OCI-LY7 (cell line): ENCODE results near the gene MDFIC. TPM values are rescaled to one million over a fixed set of nuclear protein-coding genes. Genes with fewer than 3 reads are reported as not detected.

Experiments
- BruUV-seq: library from RNA; stranded (reverse); fragments of 400-500 nt; replicated peaks from 2 replicates; lab custom pipeline; 2021; lab: Mats Ljungman, UMichigan
- CTCF ChIA-PET: fragments of 300-600 bp; sonication (Branson Sonifier 250); formaldehyde crosslinking; loops from one replicate; lab custom pipeline; 2022; ENCODE audit warnings: antibody characterized with exemption; ENCODE audit not compliant: unreplicated experiment; lab: Charles Lee
- POLR2A ChIA-PET: fragments of 300-600 bp; sonication (Branson Sonifier 250); formaldehyde crosslinking; loops from one replicate; lab custom pipeline; 2022; ENCODE audit warnings: antibody characterized with exemption; lab: Charles Lee
- DNase-seq: peaks from one replicate; pipeline ENCODE4 v3.0.0-alpha.2; 2015; ENCODE audit warnings: low spot score
- H2AFZ ChIP-seq: fragments of 200-600 bp; sonication (generic), shearing (Covaris generic); 2 replicates; pipeline ENCODE4 v1.6.1; 2014; ENCODE audit warnings: mild to moderate bottlenecking, antibody characterized with exemption, low read length, moderate library complexity
- H3K27ac ChIP-seq: fragments of 200-600 bp; sonication (generic); 2 replicates; pipeline ENCODE4 v1.5.1; 2014; ENCODE audit warnings: mixed run types, low read depth, mild to moderate bottlenecking, moderate library complexity, low read length, inconsistent platforms; ENCODE audit not compliant: poor library complexity, severe bottlenecking
- H3K36me3 ChIP-seq: fragments of 200-600 bp; sonication (generic); 2 replicates; pipeline ENCODE4 v1.6.1; 2014; ENCODE audit warnings: mild to moderate bottlenecking, antibody characterized with exemption, low read length, moderate library complexity, mixed read lengths; ENCODE audit not compliant: insufficient read depth
- H3K4me1 ChIP-seq: fragments of 200-600 bp; sonication (generic); 2 replicates; pipeline ENCODE4 v1.5.1; 2014; ENCODE audit warnings: mild to moderate bottlenecking, low read length; ENCODE audit not compliant: insufficient read depth, poor library complexity, severe bottlenecking
- H3K4me2 ChIP-seq: fragments of 200-600 bp; sonication (generic); 2 replicates; pipeline ENCODE4 v1.6.1; 2014; ENCODE audit warnings: mild to moderate bottlenecking, low read length
- H3K4me3 ChIP-seq: fragments of 200-600 bp; sonication (generic); 2 replicates; pipeline ENCODE4 v1.5.1; 2014; ENCODE audit warnings: mild to moderate bottlenecking, low read depth, low read length; ENCODE audit not compliant: poor library complexity, severe bottlenecking
- H3K79me2 ChIP-seq: fragments of 200-600 bp; sonication (generic); 2 replicates; pipeline ENCODE4 v1.6.1; 2016; ENCODE audit warnings: low read depth, mild to moderate bottlenecking, low read length, moderate library complexity, mixed read lengths; ENCODE audit not compliant: insufficient read depth
- H3K9me2 ChIP-seq: fragments of 200-600 bp; sonication (generic); 2 replicates; pipeline ENCODE4 v1.6.1; 2016; ENCODE audit warnings: mild to moderate bottlenecking, low read length, mixed read lengths; ENCODE audit not compliant: insufficient read depth
- H3K9me3 ChIP-seq: fragments of 200-600 bp; sonication (generic); 2 replicates; pipeline ENCODE4 v1.6.1; 2014; ENCODE audit warnings: mild to moderate bottlenecking, mixed run types, low read length, mixed read lengths
- H4K20me1 ChIP-seq: fragments of 200-600 bp; sonication (generic); 2 replicates; pipeline ENCODE4 v1.6.1; 2014; ENCODE audit warnings: mild to moderate bottlenecking, antibody characterized with exemption, low read length, moderate library complexity, mixed read lengths; ENCODE audit not compliant: insufficient read depth
- EZH2phosphoT487 ChIP-seq: fragments of 200-600 bp; sonication (generic); IDR thresholded peaks from 2 replicates; pipeline ENCODE4 v1.6.1; 2018; ENCODE audit warnings: low read depth, borderline replicate concordance, mild to moderate bottlenecking, mixed run types, antibody characterized with exemption, low read length, moderate library complexity, mixed read lengths
- intact Hi-C: fragments of 100-400 bp; cut with micrococcal nuclease; formaldehyde crosslinking; loops from one replicate; pipeline ENCODE4 v1.10.0; 2022; ENCODE audit not compliant: unreplicated experiment
- total RNA-seq, 2 experiments: library from RNA; depleted of rRNA in 1 of 2; stranded (reverse); fragments of >200 nt in 1 of 2; shearing (Covaris generic) in 1 of 2; gene quantifications; 2 replicates each; pipeline ENCODE4 v1.2.3, GENCODE V29; 2014 to 2022
- TF ChIP-seq, protein P1 (sequence below): fragments of 200-600 bp; sonication (generic); conservative IDR thresholded peaks from 2 replicates; pipeline ENCODE4 v1.5.1; 2014; ENCODE audit warnings: mild to moderate bottlenecking, antibody characterized with exemption, low read length, moderate library complexity, mixed read lengths

MDFIC gene
- total RNA-seq, 2 experiments from 2014 or later: not detected

DNA sequence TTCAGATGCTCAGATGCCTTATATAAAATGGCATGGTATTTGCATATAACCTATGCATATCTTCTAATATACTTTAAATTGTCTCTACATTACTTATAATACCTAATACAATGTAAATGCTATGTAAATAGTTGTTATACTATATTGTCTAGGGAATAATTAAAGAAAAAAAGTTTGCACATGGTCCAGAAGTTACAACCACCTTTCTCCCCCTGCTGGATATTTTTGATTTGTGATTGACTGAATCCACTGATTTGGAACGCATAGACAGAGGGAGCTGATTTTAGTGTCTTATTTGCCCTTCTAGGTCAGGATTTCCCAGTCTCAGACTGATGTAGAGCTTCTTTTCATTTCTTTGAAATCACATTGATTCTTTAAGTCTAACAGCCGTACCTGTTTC is 31.8 kb downstream of the MDFIC start:
- intact Hi-C loops: no loop called here
- Histone ChIP-seq H3K79me2 (no peaks in the 10 kb centered on the region), H2AFZ (no peak overlapping the region), H3K4me3 (no peak overlapping the region), H3K9me2 (no peaks in the 10 kb centered on the region), H3K4me1 (no peaks in the 10 kb centered on the region), H3K36me3 (no peaks in the 10 kb centered on the region), H3K9me3 (no peaks in the 10 kb centered on the region), H3K27ac (no peak overlapping the region), H4K20me1 (no peaks in the 10 kb centered on the region), H3K4me2 (no peak overlapping the region)
- ChIA-PET POLR2A (no interaction called here), CTCF (no interaction called here)
- BruUV-seq: no TSS peak
- TF ChIP-seq EZH2phosphoT487: no peak
- TF ChIP-seq, protein P1, sequence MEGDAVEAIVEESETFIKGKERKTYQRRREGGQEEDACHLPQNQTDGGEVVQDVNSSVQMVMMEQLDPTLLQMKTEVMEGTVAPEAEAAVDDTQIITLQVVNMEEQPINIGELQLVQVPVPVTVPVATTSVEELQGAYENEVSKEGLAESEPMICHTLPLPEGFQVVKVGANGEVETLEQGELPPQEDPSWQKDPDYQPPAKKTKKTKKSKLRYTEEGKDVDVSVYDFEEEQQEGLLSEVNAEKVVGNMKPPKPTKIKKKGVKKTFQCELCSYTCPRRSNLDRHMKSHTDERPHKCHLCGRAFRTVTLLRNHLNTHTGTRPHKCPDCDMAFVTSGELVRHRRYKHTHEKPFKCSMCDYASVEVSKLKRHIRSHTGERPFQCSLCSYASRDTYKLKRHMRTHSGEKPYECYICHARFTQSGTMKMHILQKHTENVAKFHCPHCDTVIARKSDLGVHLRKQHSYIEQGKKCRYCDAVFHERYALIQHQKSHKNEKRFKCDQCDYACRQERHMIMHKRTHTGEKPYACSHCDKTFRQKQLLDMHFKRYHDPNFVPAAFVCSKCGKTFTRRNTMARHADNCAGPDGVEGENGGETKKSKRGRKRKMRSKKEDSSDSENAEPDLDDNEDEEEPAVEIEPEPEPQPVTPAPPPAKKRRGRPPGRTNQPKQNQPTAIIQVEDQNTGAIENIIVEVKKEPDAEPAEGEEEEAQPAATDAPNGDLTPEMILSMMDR: no peak
- no peak for DNase-seq

DNA sequence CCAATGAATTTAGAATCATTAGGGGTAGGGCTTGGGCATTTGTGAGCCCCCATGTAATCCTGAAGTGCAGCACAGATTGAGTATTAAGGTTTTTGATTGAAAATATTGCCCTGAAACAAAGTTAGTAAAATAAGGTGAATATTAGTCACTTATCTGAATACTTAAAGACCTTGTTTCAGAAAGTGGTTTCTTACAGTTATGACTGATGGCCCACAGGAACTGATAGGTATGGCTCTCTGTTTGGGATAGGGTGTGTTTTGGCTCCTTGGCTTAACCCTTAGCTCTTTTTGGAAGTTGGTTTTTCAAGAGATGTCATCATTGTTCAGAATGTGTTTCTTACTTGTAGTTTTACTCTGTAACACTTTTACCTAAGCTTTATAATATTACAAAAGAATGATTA is 34.8 kb downstream of the MDFIC start:
- H4K20me1 ChIP-seq: no peaks in the 10 kb centered on the region
- no peaks in the 10 kb centered on the region for H3K79me2 ChIP-seq
- no peak overlapping the region for H3K4me2 ChIP-seq
- TF ChIP-seq EZH2phosphoT487: no peak
- TF ChIP-seq, protein P1: no peak
- no peak overlapping the region for H3K4me3 ChIP-seq
- no peak overlapping the region for H2AFZ ChIP-seq
- H3K9me3 ChIP-seq: no peaks in the 10 kb centered on the region
- CTCF ChIA-PET: no interaction called here
- H3K9me2 ChIP-seq: no peaks in the 10 kb centered on the region
- intact Hi-C loops: no loop called here
- POLR2A ChIA-PET: interaction anchor here (0.6 kb wide), 1 partner anchor 1654 kb away, joined by 3 read pairs; no protein-coding TSS in a partner anchor
- H3K4me1 ChIP-seq: no peaks in the 10 kb centered on the region
- H3K27ac ChIP-seq: no peak overlapping the region
- H3K36me3 ChIP-seq: no peaks in the 10 kb centered on the region
- no peak for DNase-seq
- no TSS peak for BruUV-seq

DNA sequence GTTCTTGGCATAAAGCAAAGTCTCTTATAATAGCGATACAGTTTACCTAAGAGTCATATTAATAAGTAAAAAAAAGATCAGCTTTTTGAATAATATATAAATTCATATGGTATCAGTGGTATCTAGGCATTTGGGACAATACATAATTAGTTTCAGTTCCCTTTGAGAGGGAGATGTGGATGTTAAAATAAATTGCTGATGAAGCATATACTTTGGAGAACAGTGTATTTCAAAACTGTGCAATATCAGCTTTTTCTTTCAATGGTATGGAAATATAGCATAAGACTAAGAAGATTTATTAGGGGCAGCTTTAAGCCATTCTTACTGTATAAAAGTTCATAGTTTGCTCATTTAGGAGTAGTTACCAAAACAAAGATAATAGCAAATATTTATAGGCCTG is 35.5 kb downstream of the MDFIC start:
- POLR2A ChIA-PET: interaction anchor here (0.6 to 1.4 kb wide), 2 partner anchors 11 to 1653 kb away, joined by 3 read pairs; no protein-coding TSS in a partner anchor

More for the DNA sequence above, 35.5 kb downstream of the MDFIC start:
- no peak for DNase-seq
- no peaks in the 10 kb centered on the region for H3K36me3 ChIP-seq
- no TSS peak for BruUV-seq
- H3K4me2 ChIP-seq: no peak overlapping the region
- H3K9me3 ChIP-seq: no peaks in the 10 kb centered on the region
- H3K4me1 ChIP-seq: no peaks in the 10 kb centered on the region
- H3K4me3 ChIP-seq: no peak overlapping the region
- H3K27ac ChIP-seq: no peak overlapping the region
- CTCF ChIA-PET: no interaction called here
- TF ChIP-seq EZH2phosphoT487: no peak
- TF ChIP-seq, protein P1: no peak
- H2AFZ ChIP-seq: no peak overlapping the region
- intact Hi-C loops: no loop called here
- H3K9me2 ChIP-seq: no peaks in the 10 kb centered on the region
- no peaks in the 10 kb centered on the region for H3K79me2 ChIP-seq
- no peaks in the 10 kb centered on the region for H4K20me1 ChIP-seq
